Smooth muscle cell (in vitro differentiated cells): ENCODE results near the gene EYA2. TPM values are rescaled to one million over a fixed set of nuclear protein-coding genes. Genes with fewer than 3 reads are reported as not detected.

Source experiments
- DNase-seq: peaks from one replicate; lab custom pipeline; 2025; ENCODE audit not compliant: unreplicated experiment; lab: John Stamatoyannopoulos, UW
- H2AFZ ChIP-seq: fragments of 200-600 bp; sonication (generic); 2 replicates; pipeline ENCODE4 v1.6.0; 2016; ENCODE audit warnings: antibody characterized with exemption, low read depth, mild to moderate bottlenecking
- H3F3A ChIP-seq: fragments of 200-600 bp; sonication (generic); 2 replicates; pipeline ENCODE4 v1.6.0; 2017; ENCODE audit warnings: antibody characterized with exemption, low read depth
- H3K27ac ChIP-seq: fragments of 200-600 bp; sonication (generic); 2 replicates; pipeline ENCODE4 v1.5.1; 2016; ENCODE audit warnings: low read depth, mild to moderate bottlenecking
- H3K27me3 ChIP-seq: fragments of 200-600 bp; sonication (generic); 2 replicates; pipeline ENCODE4 v1.6.1; 2016; ENCODE audit warnings: low read depth, mild to moderate bottlenecking
- H3K36me3 ChIP-seq: fragments of 200-600 bp; sonication (generic); 2 replicates; pipeline ENCODE4 v1.5.1; 2016; ENCODE audit warnings: low read depth
- H3K4me1 ChIP-seq: fragments of 200-600 bp; sonication (generic); 2 replicates; pipeline ENCODE4 v1.5.1; 2016; ENCODE audit warnings: low read depth
- H3K4me2 ChIP-seq: fragments of 200-600 bp; sonication (generic); 2 replicates; pipeline ENCODE4 v1.6.0; 2016; ENCODE audit warnings: mild to moderate bottlenecking
- H3K4me3 ChIP-seq: fragments of 200-600 bp; sonication (generic); 2 replicates; pipeline ENCODE4 v1.5.1; 2016; ENCODE audit warnings: mild to moderate bottlenecking
- H3K79me2 ChIP-seq: fragments of 200-600 bp; sonication (generic); 2 replicates; pipeline ENCODE4 v1.6.0; 2016; ENCODE audit warnings: low read depth, mild to moderate bottlenecking
- H3K9ac ChIP-seq: fragments of 200-600 bp; sonication (generic); 2 replicates; pipeline ENCODE4 v1.6.0; 2016; ENCODE audit warnings: low read depth
- H3K9me3 ChIP-seq: fragments of 200-600 bp; sonication (generic); replicated peaks from 2 replicates; pipeline ENCODE4 v1.5.1; 2016; ENCODE audit warnings: low read depth
- H4K20me1 ChIP-seq: fragments of 200-600 bp; sonication (generic); 2 replicates; pipeline ENCODE4 v1.6.0; 2016; ENCODE audit warnings: low read depth
- CTCF ChIP-seq: fragments of 200-600 bp; sonication (generic); IDR thresholded peaks from 2 replicates; pipeline ENCODE4 v1.5.1; 2017; ENCODE audit warnings: borderline replicate concordance, mild to moderate bottlenecking, antibody characterized with exemption; ENCODE audit not compliant: insufficient read depth, poor library complexity, severe bottlenecking
- WGBS: methylation state at CpG from one replicate; pipeline ENCODE4 v1.1.7; 2016; ENCODE audit warnings: low lambda C conversion rate; 5-methylcytosine and 5-hydroxymethylcytosine counted together
- polyA plus RNA-seq: library from polyadenylated mRNA; unstranded; fragments of >200 nt; fragmentation: Nextera tagmentation; extraction: Ambion mirVana; gene quantifications from 2 replicates; pipeline ENCODE4 v1.2.1, GENCODE V29; 2016
- total RNA-seq: library from RNA; depleted of rRNA; stranded (reverse); fragments of >200 nt; gene quantifications from 2 replicates; pipeline ENCODE4 v1.2.3, GENCODE V29; 2014

The EYA2 gene
- total and polyA plus RNA-seq, 2 experiments from 2014 or later, result 0.98 to 1.3 TPM

GRCh38 chr20:47232518-47232917 is 337.9 kb downstream of the EYA2 start:
- peaks cover 15% of the 10 kb centered on the region for H4K20me1 ChIP-seq
- H3K4me3 ChIP-seq, result no peak overlapping the region
- no peak overlapping the region for H2AFZ ChIP-seq
- no peaks in the 10 kb centered on the region for H3F3A ChIP-seq
- peaks cover 12% of the 10 kb centered on the region for H3K36me3 ChIP-seq
- whole genome bisulfite sequencing, result 96% methylated on average over 3 of the region's 3 CpGs
- H3K4me2 ChIP-seq, result no peak overlapping the region
- no peaks in the 10 kb centered on the region for H3K9me3 ChIP-seq
- no peak for DNase-seq
- H3K27me3 ChIP-seq, result no peaks in the 10 kb centered on the region
- H3K79me2 ChIP-seq, result peaks cover 4% of the 10 kb centered on the region
- TF ChIP-seq CTCF, result no peak
- H3K4me1 ChIP-seq, result no peaks in the 10 kb centered on the region
- H3K27ac ChIP-seq, result no peak overlapping the region
- H3K9ac ChIP-seq, result no peak overlapping the region

GRCh38 chr20:47233333-47234188 is 338.9 kb downstream of the EYA2 start:
- peaks cover 15% of the 10 kb centered on the region for H4K20me1 ChIP-seq
- no peaks in the 10 kb centered on the region for H3K27me3 ChIP-seq
- H3K79me2 ChIP-seq, result peaks cover 4% of the 10 kb centered on the region
- H3K4me3 ChIP-seq, result no peak overlapping the region
- H3K9me3 ChIP-seq, result no peaks in the 10 kb centered on the region
- no peak overlapping the region for H3K27ac ChIP-seq
- H3K4me2 ChIP-seq, result no peak overlapping the region
- H3K36me3 ChIP-seq, result peaks cover 9% of the 10 kb centered on the region
- WGBS, result 93% methylated on average over 9 of the region's 9 CpGs
- H2AFZ ChIP-seq, result no peak overlapping the region
- TF ChIP-seq CTCF, result no peak
- DNase-seq, result no peak
- no peak overlapping the region for H3K9ac ChIP-seq
- H3K4me1 ChIP-seq, result no peaks in the 10 kb centered on the region
- no peaks in the 10 kb centered on the region for H3F3A ChIP-seq

GRCh38 chr20:47235111-47235510 is 340.5 kb downstream of the EYA2 start:
- DNase-seq, result no peak
- 98% methylated on average over 6 of the region's 6 CpGs for WGBS
- no peaks in the 10 kb centered on the region for H3K9me3 ChIP-seq
- H3K4me3 ChIP-seq, result no peak overlapping the region
- H2AFZ ChIP-seq, result no peak overlapping the region
- H3K9ac ChIP-seq, result no peak overlapping the region
- peaks cover 10% of the 10 kb centered on the region for H3K79me2 ChIP-seq
- H3K4me1 ChIP-seq, result no peaks in the 10 kb centered on the region
- no peaks in the 10 kb centered on the region for H3F3A ChIP-seq
- H3K36me3 ChIP-seq, result no peaks in the 10 kb centered on the region
- no peak for TF ChIP-seq CTCF
- H3K27ac ChIP-seq, result no peak overlapping the region
- H3K27me3 ChIP-seq, result no peaks in the 10 kb centered on the region
- H4K20me1 ChIP-seq, result peaks cover 15% of the 10 kb centered on the region
- no peak overlapping the region for H3K4me2 ChIP-seq
